Measurements from ENCODE around the gene FGD1.

DNA sequence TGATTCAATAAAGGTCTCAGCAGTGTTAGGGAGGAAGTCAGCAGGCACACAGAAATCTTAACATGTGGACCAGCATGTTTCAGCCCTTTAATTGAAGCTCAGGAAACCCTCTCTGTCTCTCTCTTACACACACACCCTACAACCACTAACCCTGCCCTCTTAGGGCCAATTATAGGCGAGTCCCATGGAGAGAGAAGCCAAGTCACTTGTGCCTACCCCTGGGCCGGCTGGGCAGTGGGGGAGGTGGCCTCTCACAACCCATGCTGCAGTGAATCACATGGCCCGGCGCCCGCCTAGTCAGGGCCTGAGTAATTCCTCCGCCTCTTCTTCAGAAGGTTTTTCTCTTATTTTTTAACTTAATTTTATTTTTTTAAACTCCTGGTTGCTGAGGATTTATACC, 3.7 kb downstream of the FGD1 start:
- TF ChIP-seq POLR2A (IDR thresholded peaks at IDR 0.05): no peak
- TF ChIP-seq, protein P1, sequence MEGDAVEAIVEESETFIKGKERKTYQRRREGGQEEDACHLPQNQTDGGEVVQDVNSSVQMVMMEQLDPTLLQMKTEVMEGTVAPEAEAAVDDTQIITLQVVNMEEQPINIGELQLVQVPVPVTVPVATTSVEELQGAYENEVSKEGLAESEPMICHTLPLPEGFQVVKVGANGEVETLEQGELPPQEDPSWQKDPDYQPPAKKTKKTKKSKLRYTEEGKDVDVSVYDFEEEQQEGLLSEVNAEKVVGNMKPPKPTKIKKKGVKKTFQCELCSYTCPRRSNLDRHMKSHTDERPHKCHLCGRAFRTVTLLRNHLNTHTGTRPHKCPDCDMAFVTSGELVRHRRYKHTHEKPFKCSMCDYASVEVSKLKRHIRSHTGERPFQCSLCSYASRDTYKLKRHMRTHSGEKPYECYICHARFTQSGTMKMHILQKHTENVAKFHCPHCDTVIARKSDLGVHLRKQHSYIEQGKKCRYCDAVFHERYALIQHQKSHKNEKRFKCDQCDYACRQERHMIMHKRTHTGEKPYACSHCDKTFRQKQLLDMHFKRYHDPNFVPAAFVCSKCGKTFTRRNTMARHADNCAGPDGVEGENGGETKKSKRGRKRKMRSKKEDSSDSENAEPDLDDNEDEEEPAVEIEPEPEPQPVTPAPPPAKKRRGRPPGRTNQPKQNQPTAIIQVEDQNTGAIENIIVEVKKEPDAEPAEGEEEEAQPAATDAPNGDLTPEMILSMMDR (IDR thresholded peaks at IDR 0.05): no peak
- TF ChIP-seq POLR2AphosphoS5 (IDR thresholded peaks at IDR 0.05): no peak

Measured in suprapubic skin (tissue), 4 donors.